ENCODE data around the gene AGPAT3.
"Not testable (repeated sequence)": the region's sequence is repeated elsewhere in the genome, so short reads cannot be mapped to it uniquely, and the experiment has no call there.

Gene AGPAT3

DNA sequence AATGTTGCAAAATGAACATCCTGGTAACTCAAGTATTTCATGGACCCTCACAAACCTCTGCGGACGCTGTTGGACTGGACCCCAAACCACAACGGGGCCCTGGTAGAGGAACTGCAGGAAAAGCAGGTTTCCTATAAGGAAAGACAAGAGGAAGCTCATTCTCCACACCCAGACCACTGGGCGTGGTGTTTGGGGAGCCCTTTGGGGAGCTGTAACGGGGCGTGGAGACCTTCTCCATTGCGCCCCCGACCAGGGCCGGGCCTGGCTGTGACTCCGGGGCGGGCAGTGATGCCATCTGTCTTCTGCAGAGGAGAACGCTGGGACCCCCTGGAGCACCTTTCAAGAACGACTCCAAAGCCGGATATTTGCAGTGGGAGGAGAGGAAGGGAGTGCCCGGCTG is 30.0 kb upstream of the AGPAT3 start:
- DNase-seq, result no peak

DNA sequence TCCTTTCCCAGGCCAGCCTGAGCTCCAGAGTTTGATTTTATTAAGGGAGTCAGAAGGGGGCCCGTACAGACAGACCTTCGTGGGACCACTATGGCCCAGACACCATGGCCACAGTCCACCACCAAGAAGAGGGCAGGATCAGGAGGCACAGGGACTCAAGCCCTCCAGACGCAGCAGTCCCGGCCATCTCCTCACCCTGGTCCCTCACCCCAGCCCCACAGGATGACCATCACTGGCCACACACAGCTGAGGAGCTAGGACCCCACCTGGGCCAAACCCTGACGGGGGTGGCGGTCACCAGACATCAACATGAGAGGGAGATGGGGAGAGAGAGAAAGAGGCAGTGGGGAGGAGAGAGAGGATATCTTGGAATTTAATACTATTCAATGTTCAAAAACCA is 29.2 kb upstream of the AGPAT3 start:
- DNase-seq, result no peak

DNA sequence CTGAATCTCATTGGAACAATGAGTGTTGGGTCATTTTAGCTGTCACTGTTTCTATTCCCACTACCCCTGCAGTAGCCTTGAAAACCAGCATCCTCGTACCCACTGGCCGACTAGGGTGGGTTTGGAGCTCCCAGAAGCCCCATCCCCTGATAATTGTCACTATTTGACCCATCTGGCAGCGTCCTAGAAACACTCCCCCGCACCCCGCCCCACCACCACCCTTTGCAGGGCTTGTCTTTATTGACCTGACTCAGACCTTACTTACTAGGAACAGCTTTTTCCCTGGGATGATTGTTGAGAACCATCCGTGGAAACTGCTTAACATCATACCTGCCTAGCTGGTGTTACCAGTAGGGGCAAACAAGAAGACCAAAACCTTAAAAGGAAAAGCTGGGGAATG is 28.4 kb upstream of the AGPAT3 start:
- DNase-seq, result no peak

DNA sequence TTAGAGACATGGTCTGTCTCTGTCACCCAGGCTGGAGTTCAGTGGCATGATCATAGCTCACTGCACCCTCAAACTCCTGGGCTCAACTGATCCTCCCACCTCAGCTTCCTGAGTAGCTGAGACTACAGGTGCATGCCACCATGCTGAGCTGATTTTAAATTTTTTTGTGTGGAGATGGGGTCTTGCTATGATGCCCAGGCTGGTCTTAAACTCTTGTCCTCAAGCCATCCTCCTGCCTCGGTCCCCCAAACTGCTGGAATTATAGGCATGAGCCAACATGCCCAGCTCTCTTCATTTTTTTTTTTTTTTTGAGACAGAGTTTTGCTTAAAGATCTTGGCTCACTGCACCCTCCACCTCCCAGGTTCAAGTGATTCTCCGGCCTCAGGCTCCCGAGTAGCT is 24.8 kb upstream of the AGPAT3 start:
- DNase-seq, result no peak

DNA sequence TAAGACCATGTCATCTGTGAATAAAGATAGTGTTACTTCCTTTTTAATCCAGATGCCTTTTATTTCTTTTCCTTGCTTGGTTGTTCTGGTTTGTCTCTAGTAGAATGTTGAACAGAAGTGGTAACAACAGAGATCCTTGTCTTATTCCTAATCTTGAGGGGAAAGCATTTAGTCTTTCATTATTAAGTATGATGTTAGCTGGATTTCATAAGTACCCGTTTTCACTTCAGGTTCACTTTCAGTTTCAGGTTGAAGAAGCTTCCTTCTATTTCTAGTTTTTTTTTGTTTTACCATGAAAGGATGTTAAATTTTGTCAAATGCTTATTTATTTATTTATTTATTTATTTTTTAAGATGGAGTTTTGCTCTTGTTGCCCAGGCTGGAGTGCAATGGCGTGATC is 22.3 kb upstream of the AGPAT3 start:
- peak; percentile 56 for DNase-seq

DNA sequence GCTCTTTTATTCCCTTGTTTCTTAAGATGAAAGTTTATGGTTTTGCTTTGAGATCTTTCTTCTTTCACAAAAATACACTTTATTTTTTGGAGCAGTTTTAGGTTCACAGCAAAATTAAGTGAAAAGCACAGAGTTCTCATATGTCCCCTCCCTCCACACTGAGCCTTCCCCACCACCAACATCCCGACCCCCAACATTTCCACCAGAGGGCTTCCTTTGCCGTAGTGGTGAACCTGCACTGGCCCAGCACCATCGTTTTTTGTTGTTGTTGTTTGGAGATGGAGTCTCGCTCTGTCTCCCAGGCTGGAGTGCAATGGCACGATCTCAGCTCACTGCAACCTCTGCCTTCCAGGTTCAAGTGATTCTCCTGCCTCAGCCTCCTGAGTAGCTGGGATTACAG is 20.1 kb upstream of the AGPAT3 start:
- DNase-seq, result not testable (repeated sequence)

DNA sequence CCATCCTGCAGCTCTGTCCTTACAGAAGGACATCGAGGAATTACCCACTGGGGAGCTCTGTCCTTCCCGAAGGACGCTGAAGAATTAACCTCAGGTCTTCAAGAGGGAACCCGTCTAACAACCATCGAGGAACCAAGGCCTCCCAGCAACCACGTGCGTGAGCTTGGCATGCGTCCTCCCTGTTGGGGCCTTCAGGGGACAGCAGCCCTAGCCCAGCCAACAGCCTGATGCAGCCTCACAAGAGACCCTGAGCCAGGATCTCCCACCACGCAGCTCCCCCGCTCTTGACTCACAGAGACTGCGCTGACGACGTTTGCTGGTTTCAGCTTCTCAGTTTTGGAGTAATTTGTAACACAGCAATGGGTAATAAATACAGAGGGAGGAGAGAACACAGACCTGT is 19.6 kb upstream of the AGPAT3 start:
- no peak for DNase-seq

DNA sequence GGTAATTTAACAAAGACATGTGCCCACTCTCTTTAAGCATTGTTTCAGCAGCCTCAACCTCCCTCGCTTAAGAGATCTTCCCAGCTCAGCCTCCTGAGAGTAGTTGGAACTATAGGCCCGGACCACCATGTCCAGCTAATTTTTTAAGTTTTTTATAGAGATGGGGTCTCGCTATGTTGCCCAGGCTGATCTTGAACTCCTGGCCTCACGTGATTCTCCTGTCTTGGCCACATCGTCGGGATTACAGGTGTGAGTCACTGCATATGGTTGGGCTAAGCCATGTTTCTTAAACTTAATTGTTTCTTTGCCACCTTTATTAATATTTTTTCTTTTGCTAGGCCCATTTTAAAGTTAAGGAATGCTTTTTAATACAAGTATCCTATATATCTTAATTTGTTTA is 18.6 kb upstream of the AGPAT3 start:
- no peak for DNase-seq

DNA sequence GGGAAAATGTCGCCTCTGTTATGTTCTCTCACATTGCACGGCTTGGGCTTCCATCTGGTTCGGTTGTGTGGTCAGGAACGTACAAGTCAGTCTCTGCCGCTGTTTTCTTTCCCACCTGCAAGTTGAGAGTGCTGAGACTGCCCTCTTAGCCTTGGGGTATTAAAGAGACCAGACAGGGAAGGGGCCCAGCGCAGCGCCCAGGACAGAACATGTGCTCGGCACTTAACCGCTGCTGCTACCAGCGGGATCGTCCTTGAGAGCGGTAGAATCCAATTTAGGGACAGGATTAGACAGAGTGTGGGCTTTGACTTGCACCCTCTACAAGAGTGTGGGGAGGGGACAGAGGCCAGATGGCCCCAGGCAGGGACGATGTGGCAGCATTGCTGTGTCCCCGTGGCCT is 17.7 kb upstream of the AGPAT3 start:
- DNase-seq, result no peak

DNA sequence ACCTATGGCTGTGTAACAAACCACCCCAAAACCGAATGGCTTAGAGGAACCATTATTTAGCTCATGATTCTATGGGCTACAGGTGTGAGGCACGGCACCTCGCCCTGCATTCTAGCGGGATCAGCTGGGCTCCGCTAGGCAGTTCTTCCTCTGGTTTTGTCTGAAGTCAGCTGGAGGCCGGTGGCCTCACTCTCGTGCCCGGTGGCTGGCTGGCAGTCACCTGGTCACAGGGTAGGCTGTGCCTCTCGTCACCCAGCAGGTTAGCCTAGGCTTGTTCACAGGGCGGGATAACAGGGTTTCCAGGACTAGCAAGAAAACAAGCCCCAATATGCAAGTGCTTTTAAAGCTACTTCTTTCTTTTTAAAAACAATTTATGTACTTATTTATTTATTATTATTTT is 16.3 kb upstream of the AGPAT3 start:
- DNase-seq, result no peak

DNA sequence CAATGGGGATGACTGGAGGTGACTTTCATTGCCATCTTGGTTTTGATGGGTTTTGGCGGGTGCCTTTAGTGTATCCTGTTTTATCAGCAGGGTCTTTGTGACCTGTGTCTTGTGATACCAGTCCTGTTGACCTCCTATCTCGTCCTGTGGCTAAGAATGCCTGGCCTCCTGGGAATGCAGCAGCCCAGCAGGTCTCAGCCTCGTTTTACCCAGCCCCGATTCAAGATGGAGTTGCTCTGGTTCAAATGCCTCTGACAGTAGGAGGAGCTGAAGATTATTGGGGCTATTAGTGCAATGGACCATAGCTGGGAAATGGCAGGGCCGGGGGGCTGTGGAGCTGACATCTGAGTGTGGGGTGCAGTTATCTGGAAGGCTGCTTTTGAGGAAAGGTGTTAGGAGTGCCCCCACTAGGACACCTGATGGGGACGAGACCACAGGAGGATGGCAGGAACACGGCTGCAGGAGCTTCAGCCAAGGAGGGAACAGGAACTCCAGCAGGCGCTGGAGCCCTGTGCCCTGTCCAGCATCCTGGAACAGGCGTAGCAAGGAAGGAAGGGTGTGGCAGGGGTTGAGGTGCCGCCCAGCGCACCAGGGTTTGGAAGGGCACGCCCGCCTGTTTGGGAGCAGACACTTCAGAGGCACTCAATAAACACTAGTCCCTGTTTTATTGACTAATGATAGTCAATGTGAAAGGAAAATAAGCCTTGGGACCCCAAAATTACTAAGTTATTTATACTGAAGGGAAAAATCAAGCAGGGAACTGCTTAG is 15.3 kb upstream of the AGPAT3 start:
- DNase-seq, result no peak

DNA sequence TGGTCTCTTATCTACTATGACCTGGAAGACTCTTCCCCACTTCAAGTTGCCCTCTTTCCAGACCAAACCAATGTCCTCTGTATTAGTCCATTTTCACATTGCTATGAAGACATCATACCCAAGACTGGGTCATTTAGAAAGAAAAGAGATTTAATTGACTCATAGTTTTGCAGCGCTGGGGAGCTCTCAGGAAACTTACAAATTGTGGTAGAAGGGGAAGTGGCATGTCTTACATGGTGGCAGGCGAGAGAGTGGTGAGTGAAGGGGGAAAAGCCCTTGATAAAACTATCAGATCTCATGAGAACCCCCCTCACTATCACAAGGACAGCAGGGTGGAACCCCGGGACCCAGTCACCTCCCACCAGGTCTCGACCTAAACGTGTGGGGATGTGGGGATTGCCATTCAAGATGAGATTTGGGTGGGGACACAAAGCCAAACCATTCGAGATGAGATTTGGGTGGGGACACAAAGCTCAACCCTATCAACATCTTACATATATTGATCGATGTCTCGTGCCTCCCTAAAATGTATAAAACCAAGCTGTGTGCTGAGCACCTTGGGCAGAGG is 14.2 kb upstream of the AGPAT3 start:
- no peak for DNase-seq

DNA sequence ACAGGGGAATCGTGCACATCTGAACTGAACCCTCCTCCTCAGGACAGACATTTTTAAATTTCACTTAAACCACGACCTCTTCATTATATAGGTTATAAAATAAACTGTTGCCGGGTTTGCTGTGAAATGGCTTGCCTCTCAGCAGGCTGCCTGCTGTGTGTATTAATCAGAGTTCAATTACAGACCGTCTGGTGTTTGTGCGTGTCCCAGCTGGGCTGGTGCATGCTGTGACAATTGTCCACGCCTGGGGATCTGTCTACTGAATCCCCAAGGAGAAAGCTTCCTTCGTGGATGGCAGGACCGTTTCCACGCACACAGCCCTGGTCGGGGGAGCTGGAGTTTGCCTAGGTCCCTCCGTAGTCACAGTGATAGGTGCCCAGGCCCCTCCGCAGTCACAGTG is 13.4 kb upstream of the AGPAT3 start:
- no peak for DNase-seq

DNA sequence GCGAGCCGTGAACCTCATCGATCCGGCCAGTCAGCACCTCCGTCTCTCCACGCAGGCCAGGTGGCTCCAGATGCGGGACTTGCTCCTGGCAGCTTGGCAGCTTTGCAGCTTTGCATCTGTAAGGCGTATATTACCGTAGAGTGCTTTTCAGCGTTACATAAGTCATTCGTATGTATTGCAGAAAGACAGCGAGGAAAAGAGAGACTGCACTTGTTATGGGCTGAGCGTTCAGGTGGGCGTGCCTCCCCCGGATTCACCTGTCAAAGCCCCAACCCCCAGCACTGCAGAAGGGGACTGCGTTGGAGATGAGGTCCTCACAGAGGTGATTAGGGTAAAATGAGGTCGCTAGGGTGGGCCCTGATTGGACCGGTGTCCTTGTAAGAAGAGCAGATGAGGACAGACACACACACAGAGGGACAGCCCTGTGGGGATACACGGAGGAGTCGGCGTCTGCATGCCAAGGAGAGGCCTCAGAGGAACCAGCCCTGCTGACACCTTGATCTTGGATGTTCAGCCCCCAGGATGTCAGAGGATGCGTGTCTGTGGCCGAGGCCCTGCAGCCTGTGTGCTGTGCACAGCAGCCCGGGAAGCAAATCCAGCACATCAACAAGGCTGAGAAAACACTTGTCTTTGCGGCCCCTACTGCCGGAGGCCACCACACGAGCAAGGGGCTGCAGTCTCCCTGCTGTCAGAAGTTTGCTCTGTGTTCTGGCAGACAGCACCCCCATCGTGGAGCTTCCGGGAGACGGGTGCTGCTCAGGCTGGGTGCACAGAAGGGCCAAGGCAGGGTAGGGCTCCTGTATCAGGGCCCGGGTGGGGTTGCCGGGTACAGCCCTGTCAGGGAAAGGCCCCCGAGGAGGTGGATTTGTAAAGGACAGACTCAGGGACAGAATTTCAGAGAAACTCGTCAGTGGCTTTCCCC is 10.9 kb upstream of the AGPAT3 start:
- no peak for DNase-seq

DNA sequence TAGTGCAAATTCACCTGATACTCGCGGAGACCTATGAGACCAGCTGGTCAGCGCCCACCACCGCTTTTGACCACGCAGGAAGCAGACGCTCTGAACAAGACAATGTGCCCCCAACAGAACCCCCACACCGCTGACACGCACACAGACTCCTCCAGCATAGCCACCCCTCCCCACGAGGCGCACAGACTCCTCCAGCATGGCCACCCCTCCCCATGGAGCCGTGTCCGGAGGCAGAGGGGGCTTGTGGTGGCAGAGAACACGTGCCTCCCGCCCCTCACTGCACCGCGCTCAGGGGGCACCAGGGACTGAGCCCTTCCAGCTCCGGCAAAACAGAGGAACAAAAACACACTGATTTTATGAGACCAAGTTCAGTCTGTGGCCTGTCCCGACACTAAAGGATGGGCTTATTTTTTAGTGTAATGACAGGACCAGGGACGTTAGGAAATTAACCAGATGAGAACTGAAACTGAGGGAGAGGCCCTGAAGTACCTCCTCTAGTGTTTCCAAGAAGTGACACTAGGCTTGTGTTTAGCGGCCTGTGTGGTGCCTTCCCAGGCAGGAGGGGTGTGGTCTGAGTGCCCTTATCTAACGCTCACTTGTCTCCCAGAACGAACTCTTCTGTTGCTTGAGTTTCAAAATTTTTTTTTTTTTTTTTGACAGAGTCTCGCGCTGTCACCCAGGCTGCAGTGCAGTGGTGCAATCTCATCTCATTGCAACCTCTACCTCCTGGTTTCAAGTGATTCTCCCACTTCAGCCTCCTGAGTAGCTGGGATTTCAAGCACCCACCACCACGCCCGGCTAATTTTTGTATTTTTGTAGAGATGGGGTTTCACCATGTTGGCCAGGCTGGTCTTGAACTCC is 10.0 kb upstream of the AGPAT3 start:
- DNase-seq, result peak; percentile 90

DNA sequence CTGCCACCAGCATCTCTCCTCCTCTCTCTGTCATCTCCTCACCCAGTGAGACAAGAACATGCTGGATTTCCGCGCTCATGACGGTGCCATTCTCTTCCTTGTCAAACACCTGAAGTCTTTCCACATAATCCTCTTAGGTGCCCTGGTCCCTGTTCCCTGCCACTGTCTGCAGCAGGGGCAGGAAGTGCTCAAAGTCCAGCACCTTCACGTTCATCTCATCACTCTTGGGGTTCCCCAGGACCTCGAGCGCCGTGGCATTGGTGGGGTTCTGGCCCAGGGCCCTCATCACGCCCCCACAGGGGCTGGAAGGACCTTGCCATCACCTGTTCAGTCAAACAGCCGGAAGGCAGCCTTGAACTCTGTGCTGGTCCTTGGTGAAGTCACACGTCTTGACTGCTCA is 9.1 kb upstream of the AGPAT3 start:
- DNase-seq, result no peak

DNA sequence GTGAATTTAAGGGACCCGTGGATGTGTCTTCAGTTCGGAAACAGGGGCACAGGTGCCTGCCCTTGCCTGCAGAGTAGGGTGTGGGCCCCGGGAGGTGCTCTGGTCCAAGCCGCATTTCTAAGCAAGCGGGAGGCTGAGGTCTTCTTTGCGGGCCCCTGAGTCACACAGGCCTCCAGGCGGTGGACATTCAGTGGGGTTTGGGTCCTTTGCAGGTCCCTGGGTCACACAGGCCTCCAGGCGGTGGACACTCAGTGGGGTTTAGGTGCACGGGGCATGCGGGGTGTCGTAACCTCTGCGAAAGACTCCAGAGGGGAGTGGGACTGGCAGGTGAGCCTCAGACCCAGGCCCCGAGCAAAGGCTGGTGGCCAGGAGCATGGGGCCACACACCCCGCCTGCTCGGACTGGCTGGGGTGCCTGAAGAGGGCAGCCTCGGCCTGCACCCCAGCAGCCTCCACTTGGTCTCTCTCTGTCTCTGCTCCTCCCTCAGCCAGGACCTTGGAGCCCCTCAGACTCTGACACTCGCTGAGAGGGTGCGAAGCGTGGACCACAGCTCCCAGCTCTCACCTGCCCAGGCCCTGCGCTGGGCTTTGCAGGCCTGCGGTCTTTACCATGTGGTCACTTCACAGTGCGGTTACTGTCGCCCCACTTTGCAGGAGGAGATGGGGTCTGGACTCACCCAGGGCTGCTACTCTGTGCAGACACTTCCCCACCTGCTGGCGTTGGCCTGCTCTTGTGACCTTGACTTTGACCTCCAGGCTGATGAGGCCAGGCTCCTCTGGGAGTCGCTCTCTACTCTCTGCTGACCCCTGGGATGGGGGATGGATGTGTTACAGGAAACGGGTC is 6.0 kb upstream of the AGPAT3 start:
- DNase-seq, result no peak

DNA sequence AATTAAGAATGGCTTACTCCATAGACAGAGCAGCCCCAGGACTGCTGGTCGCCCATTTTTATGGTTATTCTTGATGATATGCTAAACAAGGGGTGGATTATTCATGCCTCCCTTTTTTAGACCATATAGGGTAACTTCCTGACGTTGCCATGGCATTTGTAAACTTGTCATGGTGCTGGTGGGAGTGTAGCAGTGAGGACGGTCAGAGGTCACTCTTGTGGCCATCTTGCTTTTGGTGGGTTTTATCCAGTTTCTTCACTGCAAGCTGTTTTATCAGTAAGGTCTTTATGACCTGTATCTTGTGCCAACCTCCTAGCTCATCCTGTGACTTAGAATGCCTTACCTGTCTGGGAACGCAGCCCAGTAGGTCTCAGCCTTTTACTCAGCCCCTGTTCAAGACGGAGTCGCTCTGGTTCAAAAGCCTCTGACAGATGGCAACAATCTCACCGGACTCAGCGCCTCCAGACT is 5.2 kb upstream of the AGPAT3 start:
- DNase-seq, result no peak

DNA sequence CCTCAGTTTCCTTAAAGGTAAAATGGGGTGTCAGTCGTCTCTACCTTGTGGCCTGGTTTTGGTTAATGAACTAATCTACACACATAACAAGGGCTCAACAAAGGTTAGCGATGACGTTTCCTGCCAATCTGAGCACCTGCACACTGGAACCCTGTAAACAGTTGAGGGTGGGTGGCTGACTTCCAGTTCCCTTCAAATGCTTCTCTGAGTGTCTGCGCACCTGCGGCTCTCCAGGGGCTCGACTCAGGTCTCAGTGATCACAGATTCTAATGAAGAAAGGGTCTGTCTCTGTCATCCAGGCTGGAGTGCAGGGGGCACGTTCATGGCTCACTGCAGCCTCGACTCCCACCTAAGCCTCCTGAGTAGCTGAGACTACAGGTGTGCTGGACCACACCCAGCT is 3.3 kb upstream of the AGPAT3 start:
- DNase-seq, result no peak

DNA sequence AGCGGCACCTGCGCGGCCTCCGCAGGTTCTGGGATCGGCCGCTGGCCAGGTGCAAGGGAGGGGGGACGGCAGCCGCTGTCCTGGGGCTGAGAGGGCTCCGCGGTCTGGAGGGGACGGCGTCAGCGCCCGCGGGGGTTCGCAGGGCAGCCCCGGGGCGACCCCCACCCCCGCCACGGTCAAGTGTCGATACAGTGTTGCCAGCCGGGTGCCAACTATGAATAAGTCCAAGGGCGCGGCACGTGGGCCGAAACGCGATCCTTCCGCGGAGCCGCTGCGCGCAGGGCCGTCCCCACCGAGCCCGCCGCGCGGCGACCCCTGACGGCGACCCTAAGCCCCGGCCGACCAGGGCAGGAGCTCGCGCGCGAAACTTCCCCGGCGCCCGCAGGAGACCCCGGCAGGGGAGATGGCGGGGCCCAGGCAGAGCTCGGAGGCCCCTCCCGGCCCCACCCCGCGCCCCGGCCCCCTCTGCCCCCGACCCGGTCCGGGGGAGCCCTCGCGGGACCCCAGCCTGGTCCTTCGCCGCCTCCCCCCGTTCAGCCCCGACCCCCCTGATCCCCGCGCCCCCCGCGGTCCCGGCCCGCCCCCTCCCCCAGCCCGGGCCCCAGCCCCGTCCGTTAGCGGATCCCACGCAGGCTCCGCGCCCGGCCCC is 586 bp upstream of the AGPAT3 start:
- DNase-seq, result peak; percentile 29

DNA sequence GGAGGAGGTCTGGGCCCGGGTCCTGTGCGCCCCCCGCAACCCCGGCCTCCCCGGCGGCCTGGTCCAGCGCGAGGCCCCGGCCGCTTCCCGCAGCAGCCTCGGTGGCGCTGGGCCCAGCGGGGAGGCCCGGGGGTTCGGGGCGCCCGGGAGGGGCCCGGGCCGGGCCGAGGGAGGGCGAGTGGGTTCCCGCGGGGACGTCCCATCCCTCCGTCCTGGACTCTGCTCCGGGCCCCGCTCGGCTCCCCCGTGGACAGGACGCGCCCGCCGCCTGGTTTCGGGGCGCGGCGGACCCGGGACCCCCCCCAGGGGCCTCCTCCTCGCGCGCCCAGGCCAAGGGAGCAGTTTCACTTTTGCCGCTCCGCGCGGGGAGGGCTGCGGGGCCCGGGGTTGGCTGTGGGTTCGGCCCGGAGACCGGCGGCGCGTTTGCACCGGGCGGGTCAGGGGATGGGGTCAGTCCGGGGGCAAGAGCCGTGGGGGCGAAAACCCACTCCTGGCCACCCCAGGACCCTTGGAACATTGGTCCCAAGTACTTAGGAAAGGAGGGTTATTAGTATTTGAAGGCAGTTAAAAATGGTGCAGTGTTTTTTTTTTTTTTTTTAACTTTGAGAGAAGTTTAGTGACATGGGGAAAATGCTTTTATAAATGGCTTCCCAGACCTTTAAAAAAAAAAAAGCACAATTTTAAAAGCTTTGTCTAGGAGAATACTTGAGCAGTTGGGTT is 677 bp downstream of the AGPAT3 start:
- peak; percentile 47 for DNase-seq

Data from activated CD4-positive, alpha-beta T cell treated with anti-CD3 and anti-CD28 coated beads, Interleukin-2, amount 50 U/mL, for 16 hours (primary cell).